Inflammatory macrophage treated with lipopolysaccharide for 4 hours (primary cell): ENCODE data around the gene SMLR1.

Experiments
- DNase-seq: peaks from one replicate; pipeline ENCODE4 v3.0.0-alpha.2; 2020

SMLR1 gene

DNA sequence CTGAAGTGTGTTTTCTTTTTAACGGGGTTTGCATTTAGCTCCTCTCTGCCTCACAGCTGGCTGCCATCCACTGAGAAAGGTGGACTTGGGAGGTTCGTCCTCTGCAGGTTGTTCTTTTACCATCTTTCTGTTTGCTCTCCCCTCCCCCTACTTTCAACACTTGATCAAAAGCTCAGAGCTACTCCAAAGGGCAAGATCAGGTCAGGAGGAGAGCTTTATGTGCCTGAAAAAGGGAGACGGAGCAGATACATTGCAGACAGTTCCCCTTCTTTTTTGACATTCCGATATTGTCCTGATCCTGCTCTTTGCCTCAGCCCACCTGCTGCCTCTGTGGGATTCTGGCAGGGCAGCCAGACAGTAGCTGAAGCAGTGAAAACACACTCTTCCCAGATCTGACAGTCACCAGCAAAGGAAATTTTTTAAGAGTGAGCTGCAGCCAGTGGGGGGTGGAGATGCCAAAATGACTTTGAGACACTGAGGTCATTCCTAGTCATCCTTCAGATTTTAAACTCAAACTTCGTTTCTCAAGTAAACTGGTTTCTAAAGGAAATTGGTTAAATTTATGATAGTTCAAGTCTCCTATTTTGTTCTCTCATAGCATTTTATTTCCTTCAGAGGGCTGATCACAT, 26.5 kb downstream of the SMLR1 start:
- no peak for DNase-seq

DNA sequence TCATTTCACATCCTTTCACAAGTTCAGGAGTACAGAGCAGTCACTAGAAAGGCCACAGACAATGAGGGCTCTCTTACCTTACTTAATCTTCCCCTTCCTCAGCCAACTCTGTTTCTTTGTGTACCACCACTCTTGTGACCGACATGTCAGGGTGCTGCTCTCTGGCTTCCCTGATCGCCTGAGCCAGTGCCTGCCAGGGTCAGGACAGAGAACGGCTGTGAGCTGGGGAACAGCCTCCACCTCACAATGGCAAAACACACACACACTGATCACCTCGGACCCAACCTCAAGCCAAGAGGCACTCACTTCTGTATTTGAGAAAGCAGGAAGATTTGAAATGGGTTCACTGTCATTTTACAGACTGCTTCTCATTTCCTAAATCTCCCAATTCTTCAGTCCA, 30.8 kb downstream of the SMLR1 start:
- DNase-seq: no peak

DNA sequence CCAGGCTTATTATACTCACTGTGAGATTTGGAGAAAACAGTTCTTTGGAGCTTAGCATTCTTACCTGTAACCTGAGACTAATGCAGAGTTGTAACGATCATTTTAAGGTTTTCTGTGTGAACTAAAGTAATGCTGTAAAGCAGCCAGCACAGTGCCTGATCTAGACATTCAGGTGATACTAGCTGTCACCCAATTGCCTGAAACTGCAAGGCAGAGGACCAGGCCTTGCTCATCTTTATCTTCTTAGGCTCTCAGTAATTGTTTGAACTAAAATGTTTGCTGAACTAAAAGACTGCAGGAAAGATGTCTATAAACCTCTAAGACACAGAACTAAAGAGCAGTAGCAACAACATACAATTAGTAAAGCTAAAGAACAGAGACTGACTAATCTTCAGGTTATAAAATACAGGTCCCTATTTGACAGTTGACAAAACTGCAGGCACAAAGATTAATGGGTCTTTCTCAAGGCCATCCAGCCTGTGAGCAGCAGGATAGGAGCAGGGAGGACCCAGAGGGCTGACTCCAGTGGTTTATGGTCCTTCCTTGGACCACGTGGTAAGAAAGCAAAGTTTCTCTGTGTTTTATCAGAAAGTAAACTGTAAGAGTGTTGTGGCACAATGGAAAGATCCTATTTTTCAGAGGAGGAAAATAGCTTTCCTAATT, 31.4 kb downstream of the SMLR1 start:
- no peak for DNase-seq

DNA sequence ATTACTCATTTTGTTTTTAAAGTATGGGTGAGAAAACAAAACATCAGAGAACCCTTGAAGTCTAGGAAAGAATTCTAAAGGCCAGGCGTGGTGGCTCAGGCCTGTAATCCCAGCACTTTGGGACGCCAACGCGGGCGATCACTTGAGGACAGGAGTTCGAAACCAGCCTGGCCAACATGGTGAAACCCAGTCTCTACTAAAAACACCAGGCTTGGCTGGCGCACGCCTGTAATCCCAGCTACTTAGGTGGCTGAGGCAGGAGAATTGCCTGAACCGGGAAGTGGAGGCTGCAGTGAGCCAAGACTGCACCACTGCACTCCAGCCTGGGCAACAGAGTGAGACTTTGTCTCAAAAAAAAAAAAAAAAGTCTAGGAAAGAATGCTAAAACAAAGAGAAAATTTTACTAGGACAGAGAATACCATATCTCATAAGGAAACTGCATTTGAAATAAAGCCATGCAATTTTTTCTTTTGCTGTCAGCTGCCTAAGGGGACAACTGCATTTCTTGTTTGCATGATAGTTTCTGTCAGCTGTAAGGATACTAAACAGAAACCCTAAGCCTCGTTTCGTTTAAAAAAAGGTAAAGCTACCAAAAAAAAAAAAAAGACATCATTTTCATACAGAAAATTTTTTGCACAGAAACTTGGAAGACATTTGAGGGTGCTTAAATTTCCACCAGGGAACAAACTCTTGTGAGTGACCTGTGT, 32.1 kb downstream of the SMLR1 start:
- no peak for DNase-seq

DNA sequence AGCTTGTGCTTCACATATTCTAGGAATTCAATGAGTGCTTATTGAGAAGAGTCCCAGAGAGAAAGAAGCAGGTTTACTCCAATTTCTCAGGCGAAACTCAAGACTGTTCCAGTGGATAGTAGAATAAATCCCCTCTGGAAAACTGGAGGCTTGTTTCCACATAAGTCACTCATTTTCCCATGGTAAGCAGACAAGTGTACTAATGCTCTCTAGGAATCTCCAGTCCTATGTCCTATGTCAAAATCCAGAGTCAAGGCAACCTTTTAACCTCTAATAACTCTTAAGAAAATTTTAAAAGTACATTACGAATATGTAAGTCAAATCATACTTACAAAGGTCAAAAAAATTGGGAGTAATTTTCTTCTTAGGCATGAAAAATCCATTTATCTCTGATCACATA, 35.2 kb downstream of the SMLR1 start:
- no peak for DNase-seq

DNA sequence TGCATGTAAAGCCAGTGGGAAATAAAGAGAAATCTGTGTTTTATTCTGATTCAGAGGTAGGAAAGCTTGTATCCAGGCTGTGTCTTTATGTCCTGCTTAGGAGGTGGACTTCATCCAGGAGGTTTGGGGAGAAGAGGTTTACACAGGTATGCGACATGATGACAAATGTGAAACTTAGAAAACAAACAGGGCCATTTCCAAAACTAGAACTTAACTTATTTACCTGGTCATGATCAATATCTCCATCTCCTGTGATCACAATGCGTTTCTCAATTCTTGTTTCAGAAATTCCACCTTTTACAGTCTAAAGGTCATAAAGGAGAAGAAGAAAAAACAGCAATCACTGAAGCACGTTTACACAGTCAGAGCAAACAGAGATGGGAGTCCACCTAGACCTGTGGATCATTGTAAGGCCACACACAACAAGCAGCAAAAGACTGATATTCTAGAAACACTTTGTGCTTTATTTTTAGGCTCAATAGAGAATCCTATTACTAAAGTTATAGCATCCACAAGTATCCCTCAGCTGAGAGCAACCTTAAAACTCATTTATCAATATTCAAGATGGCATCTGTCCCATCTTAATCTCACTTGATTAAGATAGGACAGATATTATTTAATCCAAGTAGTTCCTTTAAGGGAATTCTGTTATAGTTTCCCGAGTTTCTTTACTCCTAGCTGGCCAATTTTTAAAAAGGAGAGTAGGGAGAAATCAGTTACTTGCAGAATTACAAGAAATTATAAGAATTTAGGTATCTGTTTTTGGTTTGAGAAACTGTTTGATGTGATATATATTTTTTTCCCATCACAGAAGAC, 36.4 kb downstream of the SMLR1 start:
- DNase-seq: no peak

DNA sequence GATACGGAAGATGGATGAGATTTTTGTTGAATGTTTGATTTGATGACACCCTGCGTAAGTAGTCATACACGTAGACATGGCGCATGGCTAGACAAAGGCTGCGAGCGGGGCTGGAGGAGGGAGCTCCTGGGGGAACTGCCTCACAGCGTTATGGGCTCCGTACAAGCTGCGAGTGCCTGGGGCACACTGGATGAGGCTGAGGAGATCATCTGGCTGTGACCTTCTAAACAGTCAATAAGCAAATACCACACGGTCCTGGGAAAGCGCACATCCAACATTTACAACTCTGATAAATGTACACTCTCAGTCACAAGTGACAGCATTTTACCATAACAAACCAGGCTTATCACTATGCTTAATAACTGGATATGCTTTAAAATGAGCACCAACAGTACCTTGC, 37.1 kb downstream of the SMLR1 start:
- no peak for DNase-seq

DNA sequence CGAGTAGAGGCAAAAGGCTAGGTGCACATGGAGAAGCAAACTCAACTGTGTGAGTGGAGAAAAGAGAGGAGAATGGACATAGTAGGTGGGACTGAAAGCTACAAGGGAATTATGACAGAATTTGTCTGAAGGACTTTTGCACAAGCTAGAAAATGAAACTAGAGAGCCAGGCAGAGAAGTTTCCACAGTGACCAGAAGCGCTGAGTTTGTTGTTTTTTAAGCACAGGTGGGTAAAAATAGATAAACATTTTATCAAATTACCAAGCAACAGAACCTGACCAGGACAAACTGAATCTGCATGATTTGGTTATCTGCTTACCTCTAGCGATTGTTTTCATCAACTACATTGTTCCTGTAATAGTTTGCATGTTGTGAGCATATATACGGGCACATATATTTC, 38.6 kb downstream of the SMLR1 start:
- no peak for DNase-seq

DNA sequence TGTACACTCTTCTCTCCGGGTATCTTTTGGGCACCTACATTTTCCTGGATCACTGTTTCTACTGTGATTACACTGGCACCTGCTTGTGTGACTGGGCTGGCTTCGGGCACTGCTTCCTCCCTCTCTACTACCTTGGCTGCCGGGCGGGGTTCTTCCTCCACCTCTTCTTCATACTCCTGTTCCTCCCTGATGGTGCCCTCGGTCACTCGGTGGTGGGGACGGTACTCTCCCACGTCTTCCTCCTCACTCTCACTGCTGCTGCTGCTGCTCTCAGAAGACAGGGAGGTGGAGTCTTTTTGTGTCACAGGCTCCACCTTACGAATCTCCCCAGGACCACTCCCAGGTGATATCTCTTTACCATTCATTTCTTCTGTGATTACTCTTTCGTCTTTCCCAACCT, 42.5 kb downstream of the SMLR1 start:
- no peak for DNase-seq

DNA sequence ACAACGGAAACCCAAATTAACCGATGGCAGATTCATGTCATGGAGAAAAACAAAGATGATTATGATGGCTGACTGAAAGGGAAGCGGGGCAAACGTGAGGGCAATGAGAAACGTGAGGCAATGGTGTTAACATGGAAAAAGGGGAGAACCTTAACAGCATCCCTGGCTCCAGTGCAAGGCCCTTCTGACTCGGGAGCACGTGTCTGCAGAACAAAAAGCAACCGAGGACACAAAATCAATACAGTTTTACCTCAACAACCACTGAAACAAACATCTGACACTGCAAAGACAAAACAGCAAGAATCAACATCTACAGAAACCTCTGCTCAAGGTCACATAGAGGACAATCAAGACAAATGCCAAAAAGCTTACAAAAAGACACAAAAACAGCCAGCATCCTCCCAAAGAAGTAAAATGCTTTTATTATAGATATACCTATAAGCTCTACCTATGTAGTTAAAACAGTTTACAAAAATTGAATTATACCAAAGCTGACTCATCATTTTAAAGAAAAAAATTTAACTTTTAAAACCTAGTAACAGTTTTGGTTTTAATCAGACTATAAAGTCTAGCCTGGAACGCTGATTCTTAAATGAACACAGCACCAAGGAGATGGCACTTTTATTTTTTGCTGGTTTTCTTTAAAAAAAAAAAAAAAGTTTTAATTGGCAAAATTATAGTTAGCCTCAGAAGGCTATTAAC, 43.1 kb downstream of the SMLR1 start:
- DNase-seq: no peak

DNA sequence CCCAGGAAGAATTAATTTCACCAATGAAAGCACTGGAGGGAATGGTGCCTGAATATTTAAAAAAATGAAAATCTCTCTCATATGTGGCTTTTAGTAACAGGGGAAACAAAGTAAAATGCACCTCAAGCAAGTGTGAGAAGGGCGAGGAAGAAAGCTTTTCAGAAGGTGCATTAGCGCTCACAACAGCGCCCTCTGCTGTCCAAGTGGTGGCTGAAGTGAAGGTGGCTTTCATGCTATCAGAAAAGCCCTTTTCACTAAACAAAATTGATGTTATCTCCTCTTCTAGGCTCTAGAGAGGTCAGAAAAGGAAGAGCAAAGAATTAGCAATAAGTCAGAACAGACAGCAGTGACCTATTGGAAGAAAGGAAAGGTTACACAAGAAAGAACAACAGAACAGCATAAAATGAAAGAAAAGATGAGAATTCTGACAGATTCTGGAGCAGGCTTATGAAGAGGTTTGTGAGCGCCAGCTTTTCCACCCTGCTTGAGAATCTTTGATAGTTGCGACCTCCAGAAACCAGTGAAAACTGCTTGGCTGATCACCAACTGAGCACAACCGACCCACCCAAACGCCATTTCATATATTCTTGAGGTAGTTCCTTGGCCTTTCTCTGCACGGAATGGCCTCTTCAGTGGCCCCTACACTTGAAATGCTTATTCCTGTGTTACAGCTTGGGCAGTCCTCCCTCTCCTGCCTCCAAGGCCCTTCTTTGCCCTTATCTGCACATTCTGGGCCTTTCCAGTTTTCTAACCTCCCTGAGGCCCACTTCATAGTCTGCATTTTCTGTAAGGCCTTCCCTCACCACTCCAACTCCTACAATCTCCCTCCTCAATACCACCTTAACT, 45.3 kb downstream of the SMLR1 start:
- peak; percentile 39 for DNase-seq

DNA sequence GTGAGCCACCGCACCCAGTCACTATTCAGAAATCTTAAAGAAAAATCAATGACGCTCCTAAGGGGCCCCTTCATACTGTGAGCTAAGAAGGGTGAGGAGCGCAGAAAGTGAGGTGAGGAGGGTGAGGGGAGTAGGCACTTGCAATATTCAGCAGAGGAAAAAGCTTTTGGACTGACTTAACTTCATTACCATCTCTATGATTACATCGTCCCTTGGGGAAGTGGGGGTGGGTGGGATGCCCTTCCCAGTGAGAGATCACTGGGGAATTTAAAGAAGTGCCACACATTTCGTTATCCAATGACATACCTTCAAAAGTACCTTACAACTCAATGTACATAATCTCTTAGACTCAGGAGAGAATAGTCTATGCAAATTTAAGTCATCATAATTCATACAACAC, 46.5 kb downstream of the SMLR1 start:
- DNase-seq: no peak

DNA sequence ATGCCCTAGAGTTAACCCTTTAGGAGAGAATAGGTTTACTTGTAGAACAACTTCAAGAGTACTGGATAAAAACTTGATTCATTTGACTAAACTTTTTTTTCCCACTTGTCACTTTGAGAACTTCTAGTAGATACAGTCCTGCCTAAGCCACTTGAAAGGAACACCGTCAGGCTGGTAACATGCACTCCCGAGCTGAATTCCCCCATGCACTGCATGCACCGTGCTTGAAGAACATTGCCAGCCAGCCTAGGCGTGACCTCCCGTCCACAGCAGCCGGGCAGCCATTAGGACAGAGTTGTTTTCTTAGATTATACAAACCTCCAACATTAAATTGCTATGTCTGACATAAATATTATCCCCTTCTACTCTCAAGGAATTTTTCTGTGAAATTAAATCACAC, 52.6 kb downstream of the SMLR1 start:
- no peak for DNase-seq

DNA sequence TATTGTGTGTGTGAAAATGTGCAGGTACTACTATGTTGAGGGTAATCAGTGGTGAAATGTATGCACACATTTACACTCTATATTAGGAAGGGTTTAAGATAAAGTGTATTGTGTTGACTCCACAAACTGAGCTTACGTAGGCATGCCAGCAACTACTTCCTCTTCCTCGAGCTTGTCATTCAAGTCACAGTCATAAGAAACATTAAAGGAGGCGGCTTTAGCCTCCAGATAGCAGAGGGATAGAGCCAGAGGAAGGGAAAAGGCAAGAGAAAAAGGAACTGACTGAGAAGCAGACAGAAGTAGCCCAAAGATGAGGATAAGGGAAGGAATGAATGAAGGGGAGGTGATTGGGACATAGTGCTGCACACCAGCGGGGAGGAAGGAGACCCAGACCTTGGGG, 55.2 kb downstream of the SMLR1 start:
- DNase-seq: peak; percentile 66

DNA sequence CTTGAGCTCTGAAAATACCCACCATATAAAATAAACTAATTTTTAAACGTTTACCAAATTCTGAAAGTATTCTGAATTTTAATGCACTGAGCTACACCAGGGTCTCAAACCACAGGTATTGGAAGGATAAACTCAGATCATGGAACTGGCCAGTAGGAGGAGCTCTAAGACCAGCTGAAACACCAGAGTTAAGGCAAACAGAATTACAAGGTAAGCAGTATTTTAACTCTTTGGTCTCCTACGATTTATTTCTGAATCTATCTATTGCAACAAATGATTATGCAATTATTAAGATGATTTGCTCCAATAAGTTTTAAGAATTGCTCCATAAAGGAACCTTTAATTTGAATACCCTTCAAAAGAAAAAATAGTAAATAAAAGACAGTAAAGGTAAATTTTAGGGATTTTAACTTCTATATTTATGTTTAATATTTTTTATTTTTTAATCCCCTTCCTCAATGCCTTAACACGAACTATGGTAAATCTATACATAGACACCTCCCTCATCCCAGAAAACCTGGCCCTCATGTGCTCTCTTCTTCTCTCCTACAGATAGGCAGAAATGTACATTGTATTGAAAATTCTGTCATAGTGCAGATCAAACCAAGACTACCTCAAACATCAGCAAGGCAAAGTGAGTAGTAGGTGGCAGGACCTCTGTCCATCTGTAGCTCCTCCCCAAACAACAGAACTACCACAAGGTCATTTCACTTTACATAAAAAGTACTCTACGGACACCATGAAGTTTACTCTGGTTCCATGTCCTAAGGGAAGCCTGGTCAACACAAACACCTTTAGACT, 58.4 kb downstream of the SMLR1 start:
- DNase-seq: peak; percentile 77
